KMS-11 (cell line): ENCODE measurements around the gene KLF7.

Experiments used
- H2AFZ ChIP-seq: fragments of 200-600 bp; sonication (generic); 2 replicates; pipeline ENCODE4 v1.6.1; 2016; ENCODE audit warnings: antibody characterized with exemption, mixed run types, low read depth
- H3K27ac ChIP-seq: fragments of 200-600 bp; sonication (generic); 2 replicates; pipeline ENCODE4 v1.6.1; 2016; ENCODE audit warnings: mild to moderate bottlenecking, mixed run types
- H3K27me3 ChIP-seq: fragments of 200-600 bp; sonication (generic); 2 replicates; pipeline ENCODE4 v1.6.1; 2017; ENCODE audit warnings: mild to moderate bottlenecking, low read depth, mixed run types, moderate library complexity; ENCODE audit not compliant: insufficient read depth
- H3K36me3 ChIP-seq: fragments of 200-600 bp; sonication (generic); 2 replicates; pipeline ENCODE4 v1.6.1; 2017; ENCODE audit warnings: mild to moderate bottlenecking, mixed run types; ENCODE audit not compliant: insufficient read depth
- H3K4me1 ChIP-seq: fragments of 200-600 bp; sonication (generic); 2 replicates; pipeline ENCODE4 v1.6.1; 2016; ENCODE audit warnings: mild to moderate bottlenecking, low read depth, mixed run types; ENCODE audit not compliant: poor library complexity, severe bottlenecking
- H3K4me2 ChIP-seq: fragments of 200-600 bp; sonication (generic); 2 replicates; pipeline ENCODE4 v1.7.0; 2016; ENCODE audit warnings: mild to moderate bottlenecking, mixed run types
- H3K4me3 ChIP-seq: fragments of 200-600 bp; sonication (generic); IDR thresholded peaks from 2 replicates; pipeline ENCODE4 v1.6.1; 2017; ENCODE audit warnings: low read depth, low read length, mixed read lengths; ENCODE audit not compliant: insufficient read depth
- H3K79me2 ChIP-seq: fragments of 200-600 bp; sonication (generic); 2 replicates; pipeline ENCODE4 v1.6.1; 2016; ENCODE audit warnings: low read depth, mixed run types; ENCODE audit not compliant: insufficient read depth
- H3K9ac ChIP-seq: fragments of 200-600 bp; sonication (generic); 2 replicates; pipeline ENCODE4 v1.6.1; 2016; ENCODE audit warnings: mild to moderate bottlenecking, mixed run types
- H4K20me1 ChIP-seq: fragments of 200-600 bp; sonication (generic); 2 replicates; pipeline ENCODE4 v1.6.1; 2016; ENCODE audit warnings: mild to moderate bottlenecking, mixed run types; ENCODE audit not compliant: insufficient read depth
- CTCF ChIP-seq: fragments of 200-600 bp; sonication (generic); conservative IDR thresholded peaks from 2 replicates; pipeline ENCODE4 v1.6.1; 2017; ENCODE audit warnings: low read depth, mild to moderate bottlenecking, antibody characterized with exemption, low read length, moderate library complexity, mixed read lengths

The KLF7 gene

DNA sequence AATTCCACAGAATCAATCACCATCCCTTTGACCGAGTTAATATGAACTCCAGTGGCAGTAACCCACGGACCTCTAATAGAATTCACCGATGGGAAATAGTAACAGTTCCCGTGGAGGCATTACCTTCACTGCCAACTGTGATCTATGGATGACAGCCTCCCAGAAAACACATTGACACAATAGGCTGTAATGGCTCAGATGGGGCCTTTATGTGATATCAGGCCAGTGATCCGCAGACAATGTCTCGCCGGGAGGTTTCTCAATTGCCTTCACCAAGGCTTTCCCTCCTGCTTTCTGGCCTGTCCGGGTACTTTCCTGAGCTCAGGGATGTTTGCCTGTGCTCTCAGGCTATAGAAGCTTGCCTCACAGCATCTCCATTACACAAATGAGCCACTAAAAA is 34.4 kb upstream of the KLF7 start:
- no peak for TF ChIP-seq CTCF
- H3K36me3 ChIP-seq = no peaks in the 10 kb centered on the region
- H3K4me1 ChIP-seq = no peaks in the 10 kb centered on the region
- no peaks in the 10 kb centered on the region for H4K20me1 ChIP-seq
- no peaks in the 10 kb centered on the region for H3K27me3 ChIP-seq
- no peak overlapping the region for H3K27ac ChIP-seq
- no peak overlapping the region for H3K4me2 ChIP-seq
- no peak overlapping the region for H3K9ac ChIP-seq
- H2AFZ ChIP-seq = no peak overlapping the region
- H3K79me2 ChIP-seq = no peaks in the 10 kb centered on the region
- H3K4me3 ChIP-seq = no peak overlapping the region

DNA sequence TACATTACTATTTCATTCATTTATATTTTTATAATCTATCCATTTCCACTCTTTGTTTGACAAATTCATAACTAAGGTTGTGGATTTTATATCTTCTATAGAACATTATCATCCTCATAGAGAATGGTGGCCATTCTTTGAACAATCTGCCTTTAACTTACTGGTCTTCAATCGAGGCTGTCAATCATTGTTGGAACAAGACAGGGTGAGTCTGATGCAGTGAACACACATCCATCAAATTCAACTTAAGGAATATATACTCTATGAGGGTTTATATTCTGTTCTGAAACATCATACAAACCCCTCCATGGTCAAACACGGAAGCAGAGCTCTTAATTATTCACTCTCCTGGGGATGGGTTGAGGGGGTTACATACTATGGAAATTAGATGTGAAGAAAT is 28.3 kb upstream of the KLF7 start:
- Histone ChIP-seq H4K20me1 (no peaks in the 10 kb centered on the region), H3K9ac (no peak overlapping the region), H3K79me2 (no peaks in the 10 kb centered on the region), H3K4me3 (no peak overlapping the region), H3K27me3 (no peaks in the 10 kb centered on the region), H3K4me1 (no peaks in the 10 kb centered on the region), H3K27ac (no peak overlapping the region), H2AFZ (no peak overlapping the region), H3K36me3 (no peaks in the 10 kb centered on the region), H3K4me2 (no peak overlapping the region)
- no peak for TF ChIP-seq CTCF

DNA sequence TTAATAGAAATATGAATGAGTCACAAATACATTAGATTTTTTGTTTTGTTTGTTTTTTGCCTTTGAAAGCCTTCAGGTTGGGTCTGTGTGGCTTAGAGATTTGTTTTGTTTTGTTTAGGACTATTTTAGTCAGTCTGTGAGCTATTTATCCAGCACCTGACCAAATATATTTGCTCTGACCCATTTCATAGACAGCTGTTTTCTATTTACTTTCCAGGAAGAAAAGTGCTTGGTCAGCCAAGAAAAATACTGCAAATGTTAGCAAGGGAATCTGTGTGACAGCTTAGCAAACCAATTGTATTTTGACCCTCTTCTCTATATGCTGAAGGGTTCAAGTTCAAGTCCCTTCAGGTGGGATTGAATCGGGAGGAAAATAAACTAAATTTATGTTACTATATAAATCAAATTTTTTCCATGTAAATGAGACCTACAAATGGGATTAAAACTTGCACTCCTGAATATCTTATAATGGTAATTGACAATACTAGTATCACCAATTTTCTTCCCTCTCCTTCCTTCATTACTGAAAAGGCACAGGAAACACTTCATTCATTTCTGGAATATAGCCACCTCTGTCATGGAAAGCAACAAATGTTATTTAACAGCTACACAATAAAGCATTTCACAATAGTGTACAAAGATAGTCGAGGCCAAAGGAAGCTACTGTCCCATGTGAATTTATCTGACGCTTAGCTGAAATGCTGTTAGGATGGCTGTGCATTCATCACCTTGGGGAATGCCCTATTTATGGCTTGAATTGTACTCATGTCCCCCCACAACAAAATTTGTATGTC is 23.1 kb upstream of the KLF7 start:
- no peaks in the 10 kb centered on the region for H3K27me3 ChIP-seq
- H3K4me1 ChIP-seq = no peaks in the 10 kb centered on the region
- no peak overlapping the region for H3K4me3 ChIP-seq
- no peak for TF ChIP-seq CTCF
- H3K4me2 ChIP-seq = no peak overlapping the region
- H3K36me3 ChIP-seq = no peaks in the 10 kb centered on the region
- H3K27ac ChIP-seq = no peak overlapping the region
- no peaks in the 10 kb centered on the region for H4K20me1 ChIP-seq
- H3K9ac ChIP-seq = no peak overlapping the region
- no peaks in the 10 kb centered on the region for H3K79me2 ChIP-seq
- H2AFZ ChIP-seq = no peak overlapping the region

DNA sequence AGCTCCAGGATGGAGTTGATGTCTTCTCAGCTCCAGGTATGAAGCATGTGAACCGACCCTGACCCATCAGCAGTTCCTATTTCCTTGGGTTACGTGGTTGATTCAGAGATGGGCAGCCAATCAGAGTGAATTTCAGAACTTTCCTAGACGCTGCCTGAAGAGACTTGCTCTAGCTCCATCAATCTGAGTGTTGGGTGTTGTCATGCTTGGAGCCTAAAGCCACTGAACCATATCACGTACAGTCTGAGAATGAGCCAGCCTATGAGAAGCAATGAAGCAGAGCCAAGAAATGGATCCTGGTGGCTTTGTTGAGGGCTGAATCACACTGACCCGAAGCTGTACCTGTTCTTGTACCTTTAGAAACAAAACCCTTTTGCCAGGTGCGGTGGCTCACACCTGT is 19.6 kb upstream of the KLF7 start:
- no peak overlapping the region for H3K27ac ChIP-seq
- H3K27me3 ChIP-seq = no peaks in the 10 kb centered on the region
- no peaks in the 10 kb centered on the region for H3K79me2 ChIP-seq
- H3K4me2 ChIP-seq = no peak overlapping the region
- no peak overlapping the region for H3K9ac ChIP-seq
- no peaks in the 10 kb centered on the region for H3K4me1 ChIP-seq
- H3K36me3 ChIP-seq = no peaks in the 10 kb centered on the region
- H4K20me1 ChIP-seq = no peaks in the 10 kb centered on the region
- no peak for TF ChIP-seq CTCF
- no peak overlapping the region for H3K4me3 ChIP-seq
- H2AFZ ChIP-seq = no peak overlapping the region
